ENCODE results near the gene PNRC2. TPM values are rescaled to one million over a fixed set of nuclear protein-coding genes. Genes with fewer than 3 reads are reported as not detected.

PNRC2 gene
- total and polyA plus RNA-seq, 11 donors, result 64.1 to 137 (median 80.5) TPM

GRCh38 chr1:23930270-23930669 is 29.4 kb upstream of the PNRC2 start:
- TF ChIP-seq, protein P1, sequence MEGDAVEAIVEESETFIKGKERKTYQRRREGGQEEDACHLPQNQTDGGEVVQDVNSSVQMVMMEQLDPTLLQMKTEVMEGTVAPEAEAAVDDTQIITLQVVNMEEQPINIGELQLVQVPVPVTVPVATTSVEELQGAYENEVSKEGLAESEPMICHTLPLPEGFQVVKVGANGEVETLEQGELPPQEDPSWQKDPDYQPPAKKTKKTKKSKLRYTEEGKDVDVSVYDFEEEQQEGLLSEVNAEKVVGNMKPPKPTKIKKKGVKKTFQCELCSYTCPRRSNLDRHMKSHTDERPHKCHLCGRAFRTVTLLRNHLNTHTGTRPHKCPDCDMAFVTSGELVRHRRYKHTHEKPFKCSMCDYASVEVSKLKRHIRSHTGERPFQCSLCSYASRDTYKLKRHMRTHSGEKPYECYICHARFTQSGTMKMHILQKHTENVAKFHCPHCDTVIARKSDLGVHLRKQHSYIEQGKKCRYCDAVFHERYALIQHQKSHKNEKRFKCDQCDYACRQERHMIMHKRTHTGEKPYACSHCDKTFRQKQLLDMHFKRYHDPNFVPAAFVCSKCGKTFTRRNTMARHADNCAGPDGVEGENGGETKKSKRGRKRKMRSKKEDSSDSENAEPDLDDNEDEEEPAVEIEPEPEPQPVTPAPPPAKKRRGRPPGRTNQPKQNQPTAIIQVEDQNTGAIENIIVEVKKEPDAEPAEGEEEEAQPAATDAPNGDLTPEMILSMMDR (IDR thresholded peaks at IDR 0.05), result no peak
- TF ChIP-seq POLR2A (IDR thresholded peaks at IDR 0.05), result no peak
- ATAC-seq (no peak), DNase-seq (no peak)
- intact Hi-C loops (cut with DNase I), result no loop called here
- no peaks in the 10 kb centered on the region for H3K4me1 ChIP-seq
- no peak overlapping the region for H3K27ac ChIP-seq
- no peaks in the 10 kb centered on the region for H3K27me3 ChIP-seq
- WGBS, 4 donors, result 86 to 94% (median 90%) methylated on average over 5 of the region's 5 CpGs
- no peaks in the 10 kb centered on the region for H3K9me3 ChIP-seq
- no peak overlapping the region for H3K4me3 ChIP-seq
- no peaks in the 10 kb centered on the region for H3K36me3 ChIP-seq

DNA sequence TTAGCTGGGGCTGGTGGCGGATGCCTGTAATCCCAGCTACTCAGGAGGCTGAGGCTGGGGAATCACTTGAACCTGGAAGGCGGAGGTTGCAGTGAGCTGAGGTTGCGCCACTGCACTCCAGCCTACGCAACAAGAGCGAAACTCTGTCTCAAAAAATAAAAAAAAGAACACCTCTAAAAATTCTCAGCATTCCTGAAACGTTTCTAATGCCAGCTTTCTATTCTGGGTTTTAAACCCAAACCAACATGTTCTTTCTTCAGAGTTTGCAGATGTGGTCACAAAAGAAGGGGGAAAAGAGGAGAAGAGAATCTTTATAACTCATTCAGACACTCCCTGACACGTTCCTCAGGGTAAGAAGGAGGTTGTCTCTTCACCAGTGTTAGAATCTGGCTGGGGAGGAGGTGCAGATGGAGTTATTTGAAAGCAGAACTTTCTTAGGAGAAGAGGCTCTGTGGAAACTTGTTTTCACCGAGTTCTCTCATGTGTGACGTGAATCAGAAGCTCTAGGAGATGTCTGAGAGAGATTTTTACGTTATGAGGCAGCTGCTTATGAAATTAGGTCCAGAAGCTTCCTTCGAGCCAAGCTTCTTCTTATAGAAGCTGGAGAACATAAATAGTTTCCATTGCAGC is 28.7 kb upstream of the PNRC2 start:
- intact Hi-C loops (cut with DNase I), result no loop called here
- peak overlapping the region in 1 of 12 donors; percentile 51 for H3K27ac ChIP-seq
- ATAC-seq, result no peak

DNA sequence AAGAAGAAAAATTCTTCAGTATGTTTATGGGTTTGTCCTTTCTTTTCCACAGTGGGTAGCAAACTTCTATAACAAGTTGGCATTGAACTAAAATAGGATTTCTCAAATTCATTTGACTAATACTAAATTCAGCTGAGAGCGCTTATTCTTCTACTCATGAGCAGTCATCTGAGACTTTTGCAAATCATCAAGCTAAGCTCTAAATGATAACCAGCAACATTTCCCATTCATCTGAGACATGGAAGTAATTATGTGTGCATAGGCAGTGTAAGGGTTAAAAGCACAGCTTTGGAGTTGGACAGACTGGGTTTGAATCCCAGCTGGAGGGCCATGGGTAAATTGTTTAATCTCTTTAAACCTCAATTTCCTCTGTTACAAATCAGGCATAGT is 28.1 kb upstream of the PNRC2 start:
- H3K4me3 ChIP-seq, result no peak overlapping the region
- WGBS, 4 donors, result 90 to 96% (median 94%) methylated on average over 1 of the region's 1 CpG
- no peak for TF ChIP-seq POLR2A (IDR thresholded peaks at IDR 0.05)
- TF ChIP-seq, protein P1 (IDR thresholded peaks at IDR 0.05), result no peak
- H3K36me3 ChIP-seq, result no peaks in the 10 kb centered on the region
- intact Hi-C loops (cut with DNase I), result no loop called here
- DNase-seq, result no peak
- peak overlapping the region in 1 of 12 donors; percentile 51 for H3K27ac ChIP-seq
- H3K9me3 ChIP-seq, result no peaks in the 10 kb centered on the region
- no peak for ATAC-seq
- H3K27me3 ChIP-seq, result no peaks in the 10 kb centered on the region
- H3K4me1 ChIP-seq, result no peaks in the 10 kb centered on the region

More for the DNA sequence above, 28.7 kb upstream of the PNRC2 start:
- TF ChIP-seq, protein P1 (IDR thresholded peaks at IDR 0.05), result no peak
- no peak for TF ChIP-seq POLR2A (IDR thresholded peaks at IDR 0.05)
- no peaks in the 10 kb centered on the region for H3K4me1 ChIP-seq
- H3K27me3 ChIP-seq, result no peaks in the 10 kb centered on the region
- 57 to 63% (median 62%) methylated on average over 11 of the region's 11 CpGs for WGBS, 4 donors
- no peaks in the 10 kb centered on the region for H3K9me3 ChIP-seq
- DNase-seq, result no peak
- no peaks in the 10 kb centered on the region for H3K36me3 ChIP-seq
- no peak overlapping the region for H3K4me3 ChIP-seq

- H3K9me3 ChIP-seq, result no peaks in the 10 kb centered on the region
- TF ChIP-seq, protein P1 (IDR thresholded peaks at IDR 0.05), result no peak
- no peak for TF ChIP-seq POLR2A (IDR thresholded peaks at IDR 0.05)
- ATAC-seq (no peak), DNase-seq (no peak)
- H3K4me1 ChIP-seq, result no peaks in the 10 kb centered on the region
- no peaks in the 10 kb centered on the region for H3K36me3 ChIP-seq
- no peak overlapping the region for H3K27ac ChIP-seq
- intact Hi-C loops (cut with DNase I), result no loop called here
- no peaks in the 10 kb centered on the region for H3K27me3 ChIP-seq
- no peak overlapping the region for H3K4me3 ChIP-seq
- 45 to 58% (median 51%) methylated on average over 6 of the region's 6 CpGs for WGBS, 4 donors
Measured at GRCh38 chr1:23936481-23937176, 23.0 kb upstream of the PNRC2 start.
